SK-N-MC (cell line): ENCODE data around the gene NHS.

Experiments
- DNase-seq: peaks from one replicate; pipeline ENCODE4 v3.0.0-alpha.2; 2011; ENCODE audit warnings: low read depth, low spot score
- H3K27ac ChIP-seq: fragments of 200-600 bp; sonication (generic); 2 replicates; pipeline ENCODE4 v1.5.1; 2016; ENCODE audit warnings: mixed run types
- H3K36me3 ChIP-seq: fragments of 200-600 bp; sonication (generic); 2 replicates; pipeline ENCODE4 v1.6.1; 2017; ENCODE audit warnings: antibody characterized with exemption, low read length, mixed read lengths; ENCODE audit not compliant: insufficient read depth
- H3K4me3 ChIP-seq: fragments of 200-600 bp; sonication (generic); 2 replicates; pipeline ENCODE4 v1.5.1; 2016
- H3K9ac ChIP-seq: fragments of 200-600 bp; sonication (generic); 2 replicates; pipeline ENCODE4 v1.8.0; 2017; ENCODE audit warnings: mixed run types, mixed read lengths; ENCODE audit not compliant: insufficient read length
- H3K9me3 ChIP-seq: fragments of 200-600 bp; sonication (generic); 2 replicates; pipeline ENCODE4 v1.6.1; 2017; ENCODE audit warnings: low read depth, mild to moderate bottlenecking, antibody characterized with exemption, low read length, moderate library complexity, mixed read lengths
- EZH2 ChIP-seq: fragments of 200-600 bp; sonication (generic); IDR thresholded peaks from one replicate; pipeline ENCODE4 v1.6.1; 2017; ENCODE audit warnings: antibody characterized with exemption
- FOXP2 ChIP-seq: optimal IDR thresholded peaks from 2 replicates; pipeline ENCODE3; 2011; ENCODE audit warnings: mild to moderate bottlenecking, moderate library complexity; ENCODE audit not compliant: insufficient read depth; ENCODE audit errors: extremely low read length, control extremely low read depth
- POLR2AphosphoS5 ChIP-seq: IDR thresholded peaks from 2 replicates; pipeline ENCODE4 v1.6.1; 2012; ENCODE audit warnings: mild to moderate bottlenecking, low read depth, low read length, borderline replicate concordance

NHS gene

DNA sequence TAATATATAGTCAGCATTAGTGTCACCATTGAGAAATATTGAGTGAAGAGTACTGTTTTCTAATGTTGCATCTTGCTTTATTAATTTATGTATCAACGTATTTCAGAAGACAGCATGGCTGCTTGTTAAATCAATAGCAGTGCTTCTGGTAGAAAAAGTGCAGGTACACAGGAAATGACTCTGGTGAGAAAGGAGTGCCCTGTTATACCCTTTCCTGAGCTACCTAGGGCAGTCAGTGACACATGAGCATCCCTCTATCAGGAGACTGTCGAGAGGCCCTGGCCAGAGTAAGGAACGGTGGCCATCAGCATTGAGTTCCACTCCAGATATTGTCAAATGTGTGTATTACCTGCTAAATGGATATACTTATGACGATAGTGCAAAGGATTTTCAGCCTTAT, 404.4 kb downstream of the NHS start:
- H3K36me3 ChIP-seq: no peaks in the 10 kb centered on the region
- H3K27ac ChIP-seq: no peak overlapping the region
- DNase-seq: no peak
- H3K9me3 ChIP-seq: no peaks in the 10 kb centered on the region
- no peak overlapping the region for H3K9ac ChIP-seq
- no peak overlapping the region for H3K4me3 ChIP-seq
- no peak for TF ChIP-seq EZH2
- no peak for TF ChIP-seq POLR2AphosphoS5
- no peak for TF ChIP-seq FOXP2
